Measurements from ENCODE around the gene NCKAP5.

NCKAP5 gene

DNA sequence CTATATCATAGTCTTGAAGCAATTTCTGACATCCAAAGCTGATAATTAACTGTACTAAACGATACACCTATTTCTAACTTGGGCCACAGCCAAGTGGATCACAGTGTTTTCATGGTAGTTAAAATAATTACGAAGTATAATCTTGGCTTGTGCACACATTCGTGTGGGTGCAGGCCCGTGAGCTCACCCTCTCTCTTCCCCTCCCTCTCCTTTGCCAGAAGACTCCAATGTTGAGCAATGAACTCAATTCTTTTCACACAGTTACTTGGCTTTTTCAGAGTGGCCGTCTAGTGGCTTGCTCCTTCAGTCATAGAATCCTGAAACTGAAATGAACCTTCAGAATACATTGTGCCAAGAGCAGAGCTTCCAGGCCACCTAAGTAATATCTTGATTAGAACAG is 178.7 kb downstream of the NCKAP5 start:
- Histone ChIP-seq H3K27ac (ENCODE audit: low read length) (no peak overlapping the region), H3K4me3 (ENCODE audit: low read length in 2 of 2) (no peak overlapping the region), H3K4me1 (ENCODE audit: control insufficient read depth, insufficient read depth, low read length) (no peaks in the 10 kb centered on the region), H3K36me3 (ENCODE audit: control insufficient read depth in 2 of 2, insufficient read depth in 2 of 2, low read length in 2 of 2) (no peaks in the 10 kb centered on the region), H3K27me3 (ENCODE audit: control insufficient read depth in 1 of 2, insufficient read depth in 2 of 2, low read length in 2 of 2) (no peaks in the 10 kb centered on the region), H3K9me3 (ENCODE audit: control insufficient read depth in 2 of 2, low read length in 2 of 2) (peaks cover 0 to 3% of the 10 kb centered on the region in 2 donors), H3K9ac (ENCODE audit: low read length in 2 of 2) (no peak overlapping the region)

DNA sequence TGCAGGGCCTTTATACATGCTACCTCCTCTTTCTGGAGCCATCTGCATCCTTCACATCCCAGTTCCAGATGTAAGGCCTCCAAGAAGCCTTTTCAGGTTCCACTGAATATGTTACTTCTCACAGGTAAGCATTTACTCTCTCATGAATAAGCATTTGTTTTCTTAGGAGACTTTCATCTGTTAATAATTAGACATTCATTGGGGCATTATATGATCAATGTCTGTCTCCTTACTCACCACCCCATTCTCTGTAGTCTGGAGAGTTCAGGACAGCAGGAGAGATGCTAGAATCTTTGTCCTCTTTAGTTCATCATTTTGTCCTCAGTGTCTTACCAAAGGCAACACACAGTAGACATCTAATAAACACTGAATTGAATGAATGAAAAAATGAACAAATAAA is 185.7 kb downstream of the NCKAP5 start:
- no peak overlapping the region for H3K9ac ChIP-seq (ENCODE audit: low read length in 2 of 2)
- H3K9me3 ChIP-seq (ENCODE audit: control insufficient read depth in 2 of 2, low read length in 2 of 2) = no peaks in the 10 kb centered on the region
- no peaks in the 10 kb centered on the region for H3K36me3 ChIP-seq (ENCODE audit: control insufficient read depth in 2 of 2, insufficient read depth in 2 of 2, low read length in 2 of 2)
- H3K4me1 ChIP-seq (ENCODE audit: control insufficient read depth, insufficient read depth, low read length) = no peaks in the 10 kb centered on the region
- H3K27me3 ChIP-seq (ENCODE audit: control insufficient read depth in 1 of 2, insufficient read depth in 2 of 2, low read length in 2 of 2) = no peaks in the 10 kb centered on the region
- H3K27ac ChIP-seq (ENCODE audit: low read length) = no peak overlapping the region
- H3K4me3 ChIP-seq (ENCODE audit: low read length in 2 of 2) = no peak overlapping the region

DNA sequence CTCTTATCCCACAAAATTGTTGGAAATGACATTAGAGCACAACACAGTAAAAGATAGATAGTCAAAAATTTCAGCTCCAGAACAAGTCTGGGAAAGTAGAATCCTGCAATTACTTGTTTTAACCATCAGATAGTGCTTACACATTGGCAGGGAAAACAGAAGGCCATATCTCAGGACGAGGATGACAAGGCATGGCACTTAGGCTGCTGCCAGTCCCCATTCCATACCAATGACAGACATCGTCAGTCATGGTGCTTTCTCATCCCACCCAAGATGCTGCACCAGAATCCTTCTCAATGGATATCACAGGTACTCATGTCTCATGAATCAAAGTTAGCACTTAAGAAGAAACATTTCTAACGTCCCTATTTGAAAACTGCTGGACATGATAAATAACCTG is 187.3 kb downstream of the NCKAP5 start:
- no peak overlapping the region for H3K4me3 ChIP-seq (ENCODE audit: low read length in 2 of 2)
- H3K27me3 ChIP-seq (ENCODE audit: control insufficient read depth in 1 of 2, insufficient read depth in 2 of 2, low read length in 2 of 2) = no peaks in the 10 kb centered on the region
- H3K4me1 ChIP-seq (ENCODE audit: control insufficient read depth, insufficient read depth, low read length) = no peaks in the 10 kb centered on the region
- H3K27ac ChIP-seq (ENCODE audit: low read length) = no peak overlapping the region
- no peak overlapping the region for H3K9ac ChIP-seq (ENCODE audit: low read length in 2 of 2)
- no peaks in the 10 kb centered on the region for H3K36me3 ChIP-seq (ENCODE audit: control insufficient read depth in 2 of 2, insufficient read depth in 2 of 2, low read length in 2 of 2)
- H3K9me3 ChIP-seq (ENCODE audit: control insufficient read depth in 2 of 2, low read length in 2 of 2) = no peaks in the 10 kb centered on the region

DNA sequence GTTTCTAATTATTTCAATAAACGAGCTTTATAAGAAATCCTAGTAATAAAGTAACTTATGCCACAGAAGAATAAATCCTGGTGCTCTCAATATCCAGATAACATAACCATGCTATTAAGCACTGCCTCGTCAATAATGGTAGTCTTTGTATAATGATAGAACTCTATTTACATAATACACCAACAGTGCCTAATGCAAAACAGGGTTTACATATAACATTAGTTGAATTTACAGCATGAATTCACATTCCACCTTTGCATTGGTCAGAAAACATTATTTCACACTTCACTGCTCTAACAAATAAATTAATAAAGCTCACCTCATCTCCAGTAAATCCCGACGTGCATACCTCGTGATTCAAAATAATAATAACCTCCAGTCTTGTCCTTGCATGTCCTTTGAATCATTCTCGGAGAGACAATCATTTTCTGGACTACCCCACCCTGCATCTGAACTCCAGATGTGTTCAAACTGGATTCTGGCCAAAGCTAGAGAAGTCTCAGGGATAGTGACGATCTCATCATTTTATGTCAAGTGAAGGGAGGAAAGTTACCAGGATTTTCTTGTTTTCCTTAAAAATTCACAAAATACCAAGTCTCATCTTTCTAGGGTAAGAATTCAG is 189.2 kb downstream of the NCKAP5 start:
- Histone ChIP-seq H3K27ac (ENCODE audit: low read length) (no peak overlapping the region), H3K4me1 (ENCODE audit: control insufficient read depth, insufficient read depth, low read length) (no peaks in the 10 kb centered on the region), H3K9ac (ENCODE audit: low read length in 2 of 2) (no peak overlapping the region), H3K36me3 (ENCODE audit: control insufficient read depth in 2 of 2, insufficient read depth in 2 of 2, low read length in 2 of 2) (no peaks in the 10 kb centered on the region), H3K27me3 (ENCODE audit: control insufficient read depth in 1 of 2, insufficient read depth in 2 of 2, low read length in 2 of 2) (no peaks in the 10 kb centered on the region), H3K9me3 (ENCODE audit: control insufficient read depth in 2 of 2, low read length in 2 of 2) (no peaks in the 10 kb centered on the region), H3K4me3 (ENCODE audit: low read length in 2 of 2) (no peak overlapping the region)

DNA sequence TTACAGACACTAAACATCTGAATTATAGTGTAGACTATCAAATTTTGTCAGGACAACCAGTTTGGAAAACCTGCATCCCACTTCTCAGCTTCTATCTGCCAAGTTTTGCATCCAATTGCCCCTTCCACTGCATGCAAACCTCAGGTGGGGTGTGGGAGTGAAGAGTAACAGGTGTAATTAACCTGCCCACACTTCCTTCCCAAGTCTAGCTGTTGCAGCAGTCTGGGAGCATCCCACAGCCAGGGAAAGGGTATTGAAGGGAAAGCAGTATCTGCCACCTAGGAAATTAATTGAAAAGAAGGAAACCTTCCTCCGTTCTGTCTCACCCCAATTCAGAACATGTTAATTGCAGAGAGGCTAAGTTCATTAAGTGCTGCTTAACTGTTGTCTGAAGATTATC is 189.9 kb downstream of the NCKAP5 start:
- Histone ChIP-seq H3K9ac (ENCODE audit: low read length in 2 of 2) (no peak overlapping the region), H3K36me3 (ENCODE audit: control insufficient read depth in 2 of 2, insufficient read depth in 2 of 2, low read length in 2 of 2) (no peaks in the 10 kb centered on the region), H3K4me3 (ENCODE audit: low read length in 2 of 2) (no peak overlapping the region), H3K4me1 (ENCODE audit: control insufficient read depth, insufficient read depth, low read length) (no peaks in the 10 kb centered on the region), H3K27ac (ENCODE audit: low read length) (no peak overlapping the region), H3K27me3 (ENCODE audit: control insufficient read depth in 1 of 2, insufficient read depth in 2 of 2, low read length in 2 of 2) (no peaks in the 10 kb centered on the region), H3K9me3 (ENCODE audit: control insufficient read depth in 2 of 2, low read length in 2 of 2) (no peaks in the 10 kb centered on the region)

DNA sequence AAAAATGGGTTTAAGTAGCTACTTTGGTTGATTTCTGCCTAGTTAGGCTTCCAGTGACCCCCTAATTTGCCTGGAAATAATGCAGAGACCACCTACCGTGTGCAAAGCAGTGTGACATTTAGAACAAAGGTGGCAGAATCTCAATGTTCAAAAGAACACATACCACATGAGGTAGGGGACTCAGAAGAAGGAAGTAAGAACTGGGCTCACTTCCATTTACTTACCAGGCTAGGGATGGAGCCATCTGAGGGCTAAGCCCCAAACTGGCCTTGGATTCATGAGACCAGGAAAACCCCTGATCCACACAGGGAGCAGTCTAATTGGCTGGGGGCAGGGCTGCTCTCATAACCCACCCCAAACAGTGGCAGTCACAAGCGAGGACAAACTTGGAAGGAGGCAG is 190.7 kb downstream of the NCKAP5 start:
- Histone ChIP-seq H3K27me3 (ENCODE audit: control insufficient read depth in 1 of 2, insufficient read depth in 2 of 2, low read length in 2 of 2) (no peaks in the 10 kb centered on the region), H3K4me3 (ENCODE audit: low read length in 2 of 2) (no peak overlapping the region), H3K9ac (ENCODE audit: low read length in 2 of 2) (no peak overlapping the region), H3K9me3 (ENCODE audit: control insufficient read depth in 2 of 2, low read length in 2 of 2) (no peaks in the 10 kb centered on the region), H3K36me3 (ENCODE audit: control insufficient read depth in 2 of 2, insufficient read depth in 2 of 2, low read length in 2 of 2) (no peaks in the 10 kb centered on the region), H3K4me1 (ENCODE audit: control insufficient read depth, insufficient read depth, low read length) (no peaks in the 10 kb centered on the region), H3K27ac (ENCODE audit: low read length) (no peak overlapping the region)

DNA sequence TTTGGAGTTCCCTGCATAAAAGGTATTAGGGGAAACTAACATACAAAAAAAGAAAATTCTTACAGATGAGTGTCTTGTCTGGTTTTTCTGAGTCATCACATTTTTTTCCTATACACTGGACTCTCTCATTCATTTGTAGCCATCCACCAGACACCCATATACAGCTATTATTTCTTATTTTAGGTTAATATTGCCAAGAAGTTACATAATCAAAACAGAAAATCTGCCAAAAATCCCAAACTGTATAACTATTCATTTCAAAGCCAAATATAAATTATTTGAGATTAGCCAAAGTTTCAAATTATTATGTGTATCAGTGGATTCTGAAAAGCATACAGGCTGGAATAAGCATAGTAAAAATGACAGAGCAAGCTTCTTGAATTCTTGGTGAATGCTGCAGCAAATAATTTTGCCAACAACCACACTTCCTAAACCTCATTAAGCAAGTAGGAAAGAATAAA is 191.2 kb downstream of the NCKAP5 start:
- Histone ChIP-seq H3K9me3 (ENCODE audit: control insufficient read depth in 2 of 2, low read length in 2 of 2) (no peaks in the 10 kb centered on the region), H3K4me3 (ENCODE audit: low read length in 2 of 2) (no peak overlapping the region), H3K36me3 (ENCODE audit: control insufficient read depth in 2 of 2, insufficient read depth in 2 of 2, low read length in 2 of 2) (no peaks in the 10 kb centered on the region), H3K27ac (ENCODE audit: low read length) (no peak overlapping the region), H3K4me1 (ENCODE audit: control insufficient read depth, insufficient read depth, low read length) (no peaks in the 10 kb centered on the region), H3K9ac (ENCODE audit: low read length in 2 of 2) (no peak overlapping the region), H3K27me3 (ENCODE audit: control insufficient read depth in 1 of 2, insufficient read depth in 2 of 2, low read length in 2 of 2) (no peaks in the 10 kb centered on the region)

DNA sequence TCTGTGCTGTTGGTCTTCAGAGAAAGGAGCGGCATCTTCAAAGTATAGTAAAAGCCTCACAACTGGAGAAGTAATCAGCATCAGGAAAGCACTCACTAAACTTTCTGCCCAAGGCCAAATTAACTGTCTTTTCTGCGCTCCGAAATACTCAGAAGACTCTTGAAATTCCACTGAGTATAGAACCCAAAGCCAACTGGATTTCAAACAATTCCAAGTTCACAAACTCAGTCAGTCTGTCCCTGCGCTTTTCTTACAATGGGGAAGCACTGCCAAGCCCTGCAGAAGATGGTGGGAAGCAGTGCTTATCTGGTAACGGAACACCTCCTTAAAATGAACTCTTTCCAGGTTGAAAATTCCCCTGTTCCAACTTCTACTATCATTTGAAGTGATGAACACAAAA is 193.5 kb downstream of the NCKAP5 start:
- Histone ChIP-seq H3K9me3 (ENCODE audit: control insufficient read depth in 2 of 2, low read length in 2 of 2) (no peaks in the 10 kb centered on the region), H3K9ac (ENCODE audit: low read length in 2 of 2) (no peak overlapping the region), H3K27me3 (ENCODE audit: control insufficient read depth in 1 of 2, insufficient read depth in 2 of 2, low read length in 2 of 2) (no peaks in the 10 kb centered on the region), H3K4me1 (ENCODE audit: control insufficient read depth, insufficient read depth, low read length) (no peaks in the 10 kb centered on the region), H3K36me3 (ENCODE audit: control insufficient read depth in 2 of 2, insufficient read depth in 2 of 2, low read length in 2 of 2) (no peaks in the 10 kb centered on the region), H3K27ac (ENCODE audit: low read length) (no peak overlapping the region), H3K4me3 (ENCODE audit: low read length in 2 of 2) (no peak overlapping the region)

DNA sequence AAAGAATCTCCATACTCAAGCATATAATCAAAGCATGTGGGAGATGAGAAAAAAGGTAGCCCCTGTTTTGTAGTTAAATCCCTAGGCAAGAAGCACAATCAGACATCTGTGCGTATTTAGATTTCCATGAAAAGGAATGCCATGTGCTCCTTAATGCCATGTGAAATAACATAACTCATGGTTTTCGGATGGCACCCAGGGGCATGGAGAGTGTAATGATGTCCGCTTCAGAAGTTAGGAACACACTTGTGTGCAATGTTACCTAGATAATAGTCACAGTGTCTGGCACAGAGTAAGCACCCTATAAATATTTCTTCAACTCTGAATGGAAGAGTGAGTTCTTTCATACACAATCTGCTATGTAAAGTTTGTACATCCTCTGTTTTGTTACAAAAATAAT is 197.0 kb downstream of the NCKAP5 start:
- Histone ChIP-seq H3K36me3 (ENCODE audit: control insufficient read depth in 2 of 2, insufficient read depth in 2 of 2, low read length in 2 of 2) (no peaks in the 10 kb centered on the region), H3K9ac (ENCODE audit: low read length in 2 of 2) (no peak overlapping the region), H3K4me3 (ENCODE audit: low read length in 2 of 2) (no peak overlapping the region), H3K27me3 (ENCODE audit: control insufficient read depth in 1 of 2, insufficient read depth in 2 of 2, low read length in 2 of 2) (no peaks in the 10 kb centered on the region), H3K4me1 (ENCODE audit: control insufficient read depth, insufficient read depth, low read length) (no peaks in the 10 kb centered on the region), H3K27ac (ENCODE audit: low read length) (no peak overlapping the region), H3K9me3 (ENCODE audit: control insufficient read depth in 2 of 2, low read length in 2 of 2) (no peaks in the 10 kb centered on the region)

DNA sequence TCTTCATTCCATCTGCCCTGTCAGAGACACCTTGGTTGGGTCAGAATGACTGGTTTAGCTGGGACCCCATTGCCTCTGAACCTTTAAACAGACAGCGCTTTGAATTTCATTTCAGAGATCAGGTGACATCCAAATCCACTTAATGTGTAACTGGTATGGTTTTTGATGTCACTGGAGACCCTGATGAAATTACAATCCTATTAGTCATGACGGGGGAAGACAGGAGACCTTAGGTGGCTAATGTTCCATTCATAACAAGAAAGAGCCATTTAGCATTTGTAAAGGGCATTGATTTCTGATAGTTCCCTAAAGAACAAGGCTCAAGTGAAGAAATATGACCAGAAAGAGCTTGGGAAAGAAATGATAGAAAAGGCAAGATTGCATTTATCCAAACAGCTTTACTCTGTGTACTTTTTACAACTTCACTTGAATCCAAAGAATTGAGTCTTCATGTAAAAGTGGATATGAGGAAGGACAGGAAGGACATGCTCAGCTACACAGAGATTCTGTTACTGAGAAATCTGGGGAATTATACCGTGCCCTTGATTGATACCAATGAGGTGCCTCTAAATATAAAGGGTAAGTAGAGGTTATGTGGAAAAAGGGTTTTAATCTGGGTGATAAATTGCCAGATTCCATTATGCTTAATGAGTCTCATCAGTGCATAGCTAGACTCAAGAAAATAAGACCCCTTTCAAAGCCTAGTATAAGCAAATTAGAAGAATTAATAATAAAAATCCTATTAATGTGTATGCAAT is 198.2 kb downstream of the NCKAP5 start:
- no peaks in the 10 kb centered on the region for H3K9me3 ChIP-seq (ENCODE audit: control insufficient read depth in 2 of 2, low read length in 2 of 2)
- H3K4me1 ChIP-seq (ENCODE audit: control insufficient read depth, insufficient read depth, low read length) = no peaks in the 10 kb centered on the region
- no peak overlapping the region for H3K27ac ChIP-seq (ENCODE audit: low read length)
- H3K9ac ChIP-seq (ENCODE audit: low read length in 2 of 2) = no peak overlapping the region
- H3K4me3 ChIP-seq (ENCODE audit: low read length in 2 of 2) = no peak overlapping the region
- no peaks in the 10 kb centered on the region for H3K27me3 ChIP-seq (ENCODE audit: control insufficient read depth in 1 of 2, insufficient read depth in 2 of 2, low read length in 2 of 2)
- no peaks in the 10 kb centered on the region for H3K36me3 ChIP-seq (ENCODE audit: control insufficient read depth in 2 of 2, insufficient read depth in 2 of 2, low read length in 2 of 2)

DNA sequence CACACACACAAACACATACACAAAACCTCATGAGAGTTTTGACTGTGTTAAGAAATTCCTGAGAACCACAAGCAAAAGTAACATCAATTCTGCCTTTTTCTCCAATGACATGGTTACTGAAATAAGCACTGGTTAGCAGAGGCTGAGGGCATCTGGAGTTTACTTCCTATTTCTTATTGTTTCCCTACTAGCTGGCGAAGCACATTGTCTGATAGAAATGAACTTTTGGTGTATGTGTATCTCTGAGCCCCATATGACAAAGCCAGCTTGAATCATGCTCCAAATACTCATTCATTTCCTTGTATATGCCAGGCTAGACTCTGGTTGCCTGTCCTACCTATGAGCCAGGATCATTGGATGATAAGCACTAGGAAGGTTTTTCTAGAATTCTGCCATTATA is 203.1 kb downstream of the NCKAP5 start:
- no peaks in the 10 kb centered on the region for H3K36me3 ChIP-seq (ENCODE audit: control insufficient read depth in 2 of 2, insufficient read depth in 2 of 2, low read length in 2 of 2)
- H3K4me3 ChIP-seq (ENCODE audit: low read length in 2 of 2) = no peak overlapping the region

More for the DNA sequence above, 203.1 kb downstream of the NCKAP5 start:
- no peak overlapping the region for H3K9ac ChIP-seq (ENCODE audit: low read length in 2 of 2)
- no peaks in the 10 kb centered on the region for H3K9me3 ChIP-seq (ENCODE audit: control insufficient read depth in 2 of 2, low read length in 2 of 2)
- H3K27me3 ChIP-seq (ENCODE audit: control insufficient read depth in 1 of 2, insufficient read depth in 2 of 2, low read length in 2 of 2) = no peaks in the 10 kb centered on the region
- H3K27ac ChIP-seq (ENCODE audit: low read length) = no peak overlapping the region
- no peaks in the 10 kb centered on the region for H3K4me1 ChIP-seq (ENCODE audit: control insufficient read depth, insufficient read depth, low read length)

Data from stomach smooth muscle (tissue), 2 donors.